GM12878 (cell line): ENCODE results near the gene TMEM191C. TPM values are rescaled to one million over a fixed set of nuclear protein-coding genes. Genes with fewer than 3 reads are reported as not detected.

Source experiments
- ATAC-seq: fragments of 200-7000 bp; cut with Tn5 transposase; 3 replicates; pipeline ENCODE4 v1.9.1; 2020; ENCODE audit warnings: mild to moderate bottlenecking, moderate library complexity
- BruUV-seq: library from RNA; stranded (reverse); fragments of 400-500 nt; replicated peaks from 2 replicates; lab custom pipeline; 2021; lab: Mats Ljungman, UMichigan
- CTCF ChIA-PET: fragments of 300-600 bp; sonication (Branson Sonifier 250); formaldehyde crosslinking; extraction: SDS; loops from one replicate; lab custom pipeline; 2021; ENCODE audit warnings: inconsistent platforms; lab: Yijun Ruan, JAX
- POLR2A ChIA-PET: fragments of 350-600 bp; formaldehyde crosslinking; extraction: SDS; loops from one replicate; lab custom pipeline; 2021; ENCODE audit warnings: inconsistent platforms; lab: Charles Lee
- RAD21 ChIA-PET: fragments of 300-600 bp; sonication (Branson Sonifier 250); formaldehyde crosslinking; loops from one replicate; lab custom pipeline; 2023; ENCODE audit warnings: antibody characterized with exemption; ENCODE audit not compliant: unreplicated experiment; lab: Charles Lee
- SMC1A ChIA-PET: fragments of 300-600 bp; sonication (Branson Sonifier 250); formaldehyde crosslinking; loops from one replicate; lab custom pipeline; 2023; ENCODE audit not compliant: unreplicated experiment, uncharacterized antibody; lab: Charles Lee
- DNase-seq: peaks from one replicate; pipeline ENCODE4 v3.0.0-alpha.2; 2011; ENCODE audit warnings: low read depth, low spot score
- FAIRE-seq: peaks from 3 replicates; lab custom pipeline; 2011; peaks lifted over from hg19 to GRCh38; lab: Jason Lieb, UNC
- H2AFZ ChIP-seq: 2 replicates; pipeline ENCODE4 v1.6.0; 2011; ENCODE audit warnings: low read depth, low read length, control low read depth; ENCODE audit not compliant: control insufficient read depth
- H3K27ac ChIP-seq: 2 replicates; pipeline ENCODE4 v1.5.1; 2011; ENCODE audit warnings: control low read depth; ENCODE audit not compliant: control insufficient read depth, insufficient read depth
- H3K27me3 ChIP-seq, 2 experiments: replicated peaks in 1 of 2; 2 replicates each; pipeline versions ENCODE4 v1.6.0 to v1.6.1; 2011; ENCODE audit warnings: low read length in 1 of 2; ENCODE audit not compliant: control insufficient read depth in 2 of 2, insufficient read depth in 2 of 2
- H3K36me3 ChIP-seq, 2 experiments: 2 replicates each; pipeline ENCODE4 v1.5.1; 2011; ENCODE audit warnings: low read length in 1 of 2; ENCODE audit not compliant: control insufficient read depth in 2 of 2, insufficient read depth in 2 of 2
- H3K4me1 ChIP-seq: 2 replicates; pipeline ENCODE4 v1.6.1; 2011; ENCODE audit warnings: mild to moderate bottlenecking, low read length, moderate library complexity, mixed read lengths; ENCODE audit not compliant: control insufficient read depth, insufficient read depth
- H3K4me2 ChIP-seq: 2 replicates; pipeline ENCODE4 v1.6.0; 2011; ENCODE audit warnings: control low read depth; ENCODE audit not compliant: control insufficient read depth, insufficient read depth
- H3K4me3 ChIP-seq: fragments of 200-600 bp; sonication (generic); 2 replicates; pipeline ENCODE4 v1.5.1; 2016
- H3K79me2 ChIP-seq: 2 replicates; pipeline ENCODE4 v1.6.0; 2011; ENCODE audit warnings: low read length; ENCODE audit not compliant: control insufficient read depth, insufficient read depth
- H3K9ac ChIP-seq: 2 replicates; pipeline ENCODE4 v1.8.0; 2011; ENCODE audit warnings: low read length, control low read depth, mixed read lengths; ENCODE audit not compliant: control insufficient read depth, insufficient read depth
- H3K9me3 ChIP-seq: replicated peaks from 3 replicates; pipeline ENCODE4 v1.5.1; 2011; ENCODE audit warnings: mild to moderate bottlenecking, low read length; ENCODE audit not compliant: control insufficient read depth, insufficient read depth
- H4K20me1 ChIP-seq: 2 replicates; pipeline ENCODE4 v1.6.0; 2011; ENCODE audit not compliant: control insufficient read depth, insufficient read depth
- CBFB ChIP-seq: IDR thresholded peaks from 2 replicates; pipeline ENCODE4 v1.6.1; 2016; ENCODE audit warnings: antibody characterized with exemption, low read depth
- CBX3 ChIP-seq: fragments of 200-600 bp; sonication (generic); IDR thresholded peaks from 2 replicates; pipeline ENCODE4 v1.6.1; 2016; ENCODE audit warnings: low read depth, borderline replicate concordance
- EED ChIP-seq: sonication (generic); IDR thresholded peaks from 2 replicates; pipeline ENCODE4 v1.6.1; 2016; ENCODE audit warnings: antibody characterized with exemption, low read depth
- FOS ChIP-seq: IDR thresholded peaks from 3 replicates; pipeline ENCODE4 v1.6.1; 2011; ENCODE audit warnings: borderline replicate concordance; ENCODE audit not compliant: insufficient read length; ENCODE audit errors: extremely low read depth
- LARP7 ChIP-seq: fragments of 450-650 bp; IDR thresholded peaks from 2 replicates; pipeline ENCODE4 v1.6.1; 2017; ENCODE audit warnings: mild to moderate bottlenecking
- MTA3 ChIP-seq: IDR thresholded peaks from 2 replicates; pipeline ENCODE4 v1.6.1; 2012; ENCODE audit warnings: low read length, inconsistent platforms, borderline replicate concordance
- NRF1 ChIP-seq: conservative IDR thresholded peaks from 2 replicates; pipeline ENCODE4 v1.6.1; 2011; ENCODE audit warnings: mild to moderate bottlenecking, low read depth, low read length, improper control_type of control experiment
- PAX5 ChIP-seq: IDR thresholded peaks from 2 replicates; pipeline ENCODE4 v1.6.1; 2011; ENCODE audit warnings: low read depth, low read length, borderline replicate concordance
- POLR2AphosphoS2 ChIP-seq: IDR thresholded peaks from 2 replicates; pipeline ENCODE4 v1.6.1; 2011; ENCODE audit warnings: low read depth, mild to moderate bottlenecking, low read length, improper control_type of control experiment, moderate library complexity
- RCOR1 ChIP-seq: conservative IDR thresholded peaks from 2 replicates; pipeline ENCODE4 v1.6.1; 2012; ENCODE audit warnings: low read depth, low read length, improper control_type of control experiment
- RFX5 ChIP-seq: IDR thresholded peaks from 2 replicates; pipeline ENCODE4 v1.6.1; 2011; ENCODE audit warnings: low read depth, low read length, improper control_type of control experiment
- SIN3A ChIP-seq: IDR thresholded peaks from 2 replicates; pipeline ENCODE4 v1.6.1; 2012; ENCODE audit warnings: low read depth, low read length, improper control_type of control experiment
- STAT3 ChIP-seq: IDR thresholded peaks from 2 replicates; pipeline ENCODE4 v1.6.1; 2011; ENCODE audit warnings: low read depth, low read length, improper control_type of control experiment
- TARDBP ChIP-seq: IDR thresholded peaks from 2 replicates; pipeline ENCODE4 v1.6.1; 2016; ENCODE audit warnings: borderline replicate concordance
- TBL1XR1 ChIP-seq: IDR thresholded peaks from 2 replicates; pipeline ENCODE4 v1.6.1; 2012; ENCODE audit warnings: low read depth, low read length, improper control_type of control experiment
- USF1 ChIP-seq: IDR thresholded peaks from 2 replicates; pipeline ENCODE4 v1.6.1; 2011; ENCODE audit warnings: borderline replicate concordance, low read depth, mild to moderate bottlenecking, moderate library complexity, mixed read lengths, low read length; ENCODE audit not compliant: insufficient read depth; ENCODE audit errors: extremely low read length
- ZNF687 ChIP-seq: fragments of 450-650 bp; IDR thresholded peaks from 2 replicates; pipeline ENCODE4 v1.6.1; 2017; ENCODE audit warnings: mild to moderate bottlenecking, moderate library complexity
- WGBS: methylation state at CpG from one replicate; pipeline ENCODE4 v1.1.6; 2016; ENCODE audit warnings: low lambda C conversion rate; ENCODE audit not compliant: insufficient replicate concordance, insufficient coverage; ENCODE audit errors: missing lambda C conversion rate; 5-methylcytosine and 5-hydroxymethylcytosine counted together
- in situ Hi-C: fragments of 300-500 bp; cut with MboI; formaldehyde crosslinking; loops from 9 replicates; pipeline ENCODE4 v1.14.3; 2018; ENCODE audit warnings: mixed read lengths
- intact Hi-C: fragments of 100-400 bp; cut with micrococcal nuclease; formaldehyde crosslinking; loops from one replicate; pipeline ENCODE4 v1.14.2; 2022; ENCODE audit not compliant: unreplicated experiment
- polyA plus RNA-seq, 11 experiments: library from polyadenylated mRNA; depleted of rRNA in 4 of 11; unstranded in 6 of 11; stranded (reverse) in 5 of 11; fragments of >200 nt; fragmentation: Nextera tagmentation in 4 of 11; fragmentation: Illumina TruSeq in 1 of 11; extraction: Ambion mirVana in 4 of 11; extraction: Trizol in 1 of 11; gene quantifications; 1 replicate in 1 of 11; 2 replicates in 10 of 11; pipeline versions ENCODE4 v1.2.1 to v1.2.3, GENCODE V29; 2011 to 2016; ENCODE audit warnings: inconsistent platforms in 2 of 11, missing spikeins in 2 of 11, low read depth in 1 of 11
- total RNA-seq, 4 experiments: library from RNA; depleted of rRNA in 3 of 4; stranded (reverse); fragments of >200 nt in 3 of 4; fragmentation: Illumina TruSeq in 1 of 4; extraction: Trizol in 1 of 4; gene quantifications; 2 replicates each; pipeline versions ENCODE4 v1.2.1 to v1.2.3, GENCODE V29; 2013 to 2021

The TMEM191C gene
- total and polyA plus RNA-seq, 10 of the 15 experiments (the other 5 are each of a cell fraction or from before 2014, with no cell fraction given) = 0.03 to 1.9 (median 0.43) TPM

GRCh38 chr22:21443735-21444421 is 23.3 kb upstream of the TMEM191C start:
- RAD21 ChIA-PET = no interaction called here
- H4K20me1 ChIP-seq = no peaks in the 10 kb centered on the region
- H3K27me3 ChIP-seq = no peaks in the 10 kb centered on the region
- CTCF ChIA-PET = no interaction called here
- no peak for ATAC-seq
- peaks cover 0 to 16% of the 10 kb centered on the region in 2 experiments; a peak in 3 of 4 replicates for H3K36me3 ChIP-seq
- no peak for FAIRE-seq
- BruUV-seq = no TSS peak
- H3K27ac ChIP-seq = no peak overlapping the region
- no peak overlapping the region for H3K4me2 ChIP-seq
- no peaks in the 10 kb centered on the region for H3K9me3 ChIP-seq
- SMC1A ChIA-PET = no interaction called here
- H3K4me3 ChIP-seq = no peak overlapping the region
- H2AFZ ChIP-seq = no peak overlapping the region
- in situ Hi-C loops = no loop called here
- POLR2A ChIA-PET = no interaction called here
- no peaks in the 10 kb centered on the region for H3K4me1 ChIP-seq
- no peak for DNase-seq
- WGBS = 89% methylated on average over 16 of the region's 16 CpGs
- intact Hi-C loops = no loop called here
- H3K9ac ChIP-seq = no peak overlapping the region
- H3K79me2 ChIP-seq = no peaks in the 10 kb centered on the region
- TF ChIP-seq NRF1 (no peak), EED (no peak), STAT3 (no peak), ZNF687 (no peak), RCOR1 (no peak), LARP7 (no peak), RFX5 (no peak), MTA3 (no peak), TARDBP (no peak), TBL1XR1 (no peak), PAX5 (no peak), USF1 (no peak), CBFB (no peak), SIN3A (no peak), POLR2AphosphoS2 (no peak), CBX3 (no peak), FOS (no peak)
